ENCODE data around the gene DUS4L. TPM values are rescaled to one million over a fixed set of nuclear protein-coding genes. Genes with fewer than 3 reads are reported as not detected.
A peak's percentile ranks its signal among the peaks of the same experiment; 100 is the strongest.

DUS4L gene
- total and polyA plus RNA-seq, 8 donors: 4.0 to 14.5 (median 6.5) TPM; not detected in 2

GRCh38 chr7:107615910-107616680, 52.3 kb downstream of the DUS4L start:
- intact Hi-C loops (cut with DNase I; ENCODE audit: low total_unique reads): no loop called here
- WGBS, 5 donors: 92 to 98% (median 98%) methylated on average over 4 of the region's 4 CpGs

GRCh38 chr7:107622429-107622828, 58.7 kb downstream of the DUS4L start:
- Histone ChIP-seq H3K27ac (no peak overlapping the region), H3K36me3 (peaks cover 0 to 26% (median 23%) of the 10 kb centered on the region in 4 donors), H3K9me3 (no peaks in the 10 kb centered on the region), H3K4me1 (no peaks in the 10 kb centered on the region), H3K4me3 (no peak overlapping the region), H3K27me3 (no peaks in the 10 kb centered on the region)
- intact Hi-C loops (cut with DNase I; ENCODE audit: low total_unique reads): no loop called here
- WGBS, 5 donors: 67 to 81% (median 80%) methylated on average over 1 of the region's 1 CpG
- peak in 1 of 2 donors; percentile 13 for DNase-seq
- peak in 1 of 3 donors; percentile 56 for TF ChIP-seq POLR2AphosphoS5 (IDR thresholded peaks at IDR 0.05)
- TF ChIP-seq POLR2A (IDR thresholded peaks at IDR 0.05): no peak

More at GRCh38 chr7:107615910-107616680, 52.3 kb downstream of the DUS4L start:
- no peaks in the 10 kb centered on the region for H3K9me3 ChIP-seq
- H3K27ac ChIP-seq: no peak overlapping the region
- DNase-seq: no peak
- no peaks in the 10 kb centered on the region for H3K27me3 ChIP-seq
- H3K4me1 ChIP-seq: peaks cover 0 to 13% (median 6%) of the 10 kb centered on the region in 4 donors
- H3K36me3 ChIP-seq: peaks cover 5 to 53% (median 49%) of the 10 kb centered on the region in 4 donors
- no peak overlapping the region for H3K4me3 ChIP-seq
- TF ChIP-seq CTCF (IDR thresholded peaks at IDR 0.05): no peak
- no peak for TF ChIP-seq POLR2AphosphoS5 (IDR thresholded peaks at IDR 0.05)
- TF ChIP-seq EP300 (IDR thresholded peaks at IDR 0.05): no peak
- no peak for TF ChIP-seq POLR2A (IDR thresholded peaks at IDR 0.05)

- TF ChIP-seq POLR2AphosphoS5 (IDR thresholded peaks at IDR 0.05): no peak
- TF ChIP-seq CTCF (IDR thresholded peaks at IDR 0.05): no peak
- TF ChIP-seq POLR2A (IDR thresholded peaks at IDR 0.05): no peak
- no peak for TF ChIP-seq EP300 (IDR thresholded peaks at IDR 0.05)
- no peak for DNase-seq
- H3K4me3 ChIP-seq: no peak overlapping the region
- peaks cover 0 to 25% (median 23%) of the 10 kb centered on the region in 4 donors for H3K36me3 ChIP-seq
- WGBS, 5 donors: 66 to 79% (median 76%) methylated on average over 2 of the region's 2 CpGs
- no peaks in the 10 kb centered on the region for H3K4me1 ChIP-seq
- no peak overlapping the region for H3K27ac ChIP-seq
- no peaks in the 10 kb centered on the region for H3K9me3 ChIP-seq
- intact Hi-C loops (cut with DNase I; ENCODE audit: low total_unique reads): no loop called here
- no peaks in the 10 kb centered on the region for H3K27me3 ChIP-seq
These were observed 59.1 kb downstream of the DUS4L start for GRCh38 chr7:107622894-107623293.

GRCh38 chr7:107627002-107627401, 63.2 kb downstream of the DUS4L start:
- DNase-seq: no peak
- 95 to 99% (median 96%) methylated on average over 4 of the region's 4 CpGs for WGBS, 5 donors
- intact Hi-C loops (cut with DNase I; ENCODE audit: low total_unique reads): no loop called here
- no peaks in the 10 kb centered on the region for H3K27me3 ChIP-seq
- H3K27ac ChIP-seq: no peak overlapping the region
- TF ChIP-seq POLR2A (IDR thresholded peaks at IDR 0.05) (no peak), EP300 (IDR thresholded peaks at IDR 0.05) (no peak), CTCF (IDR thresholded peaks at IDR 0.05) (no peak), POLR2AphosphoS5 (IDR thresholded peaks at IDR 0.05) (no peak)
- H3K4me3 ChIP-seq: no peak overlapping the region
- no peaks in the 10 kb centered on the region for H3K4me1 ChIP-seq
- no peaks in the 10 kb centered on the region for H3K9me3 ChIP-seq
- peaks cover 0 to 15% (median 5%) of the 10 kb centered on the region in 4 donors for H3K36me3 ChIP-seq

Small RNA genes within 50 kb of the gene (small RNA-seq; reads per million reads assigned to genes)
- 0 reads per million in 4 donors for gene RF01233

Other genes with a start within 250 kb of the DUS4L start
- gene GPR22, start 93.9 kb upstream of the DUS4L start, total RNA-seq: 1 to 10 TPM in 1 of 5 donors, not detected in 4; 1.5 TPM
- under 1 TPM in 1 of 3 donors, not detected in 2; 0.05 TPM for gene GPR22, start 93.9 kb upstream of the DUS4L start, polyA plus RNA-seq
- gene COG5, start 51 bp upstream of the DUS4L start, total RNA-seq: 100 to 1,000 TPM in 1 of 5 donors, 10 to 100 TPM in 3, 1 to 10 TPM in 1; 7.5 to 285 (median 46.3) TPM
- 1 to 10 TPM; 5.2 to 7.8 (median 7.5) TPM for gene COG5, start 51 bp upstream of the DUS4L start, polyA plus RNA-seq
- 10 to 100 TPM; 44.6 to 73.1 (median 50.0) TPM for gene BCAP29, start 16.3 kb downstream of the DUS4L start, total RNA-seq
- 10 to 100 TPM; 26.1 to 32.2 (median 31.5) TPM for gene BCAP29, start 16.3 kb downstream of the DUS4L start, polyA plus RNA-seq
- gene SLC26A4, start 96.9 kb downstream of the DUS4L start, total RNA-seq: 1 to 10 TPM in 2 of 5 donors, not detected in 3; 2.6 to 4.2 TPM
- gene SLC26A4, start 96.9 kb downstream of the DUS4L start, polyA plus RNA-seq: 1 to 10 TPM in 1 of 3 donors, under 1 TPM in 2; 0.06 to 2.1 (median 0.28) TPM
- 10 to 100 TPM in 4 of 5 donors, 1 to 10 TPM in 1; 5.2 to 29.4 (median 23.7) TPM for gene CBLL1, start 180.2 kb downstream of the DUS4L start, total RNA-seq
- 10 to 100 TPM in 1 of 3 donors, 1 to 10 TPM in 2; 4.8 to 10.2 (median 5.7) TPM for gene CBLL1, start 180.2 kb downstream of the DUS4L start, polyA plus RNA-seq
- 10 to 100 TPM in 1 of 5 donors, 1 to 10 TPM in 1, not detected in 3; 2.0 to 52.4 TPM for gene SLC26A3, start 239.3 kb downstream of the DUS4L start, total RNA-seq
- 1 to 10 TPM in 1 of 3 donors, under 1 TPM in 1, not detected in 1; 0.10 to 2.1 TPM for gene SLC26A3, start 239.3 kb downstream of the DUS4L start, polyA plus RNA-seq